ENCODE measurements around the gene LSG1.

Gene LSG1

GRCh38 chr3:194622621-194623340, 49.2 kb downstream of the LSG1 start:
- Histone ChIP-seq H3K4me3 (ENCODE audit: low read depth, low read length, poor library complexity, severe bottlenecking) (no peak overlapping the region), H3K27me3 (ENCODE audit: insufficient read depth, low read length) (no peaks in the 10 kb centered on the region), H2AFZ (ENCODE audit: low read length) (no peak overlapping the region), H3K36me3 (ENCODE audit: insufficient read depth, low read length) (peaks cover 15% of the 10 kb centered on the region), H4K20me1 (ENCODE audit: insufficient read depth, low read length) (no peaks in the 10 kb centered on the region), H3F3A (ENCODE audit: insufficient read depth, low read length) (no peaks in the 10 kb centered on the region), H3K79me2 (ENCODE audit: insufficient read depth, low read length) (no peaks in the 10 kb centered on the region), H3K9ac (ENCODE audit: low read length) (no peak overlapping the region), H3K27ac (ENCODE audit: low read depth, low read length, poor library complexity, severe bottlenecking) (no peak overlapping the region), H3K9me3 (ENCODE audit: low read length) (no peaks in the 10 kb centered on the region), H3K4me1 (ENCODE audit: insufficient read depth, low read length, severe bottlenecking) (peaks cover 10% of the 10 kb centered on the region), H3K4me2 (ENCODE audit: low read length) (no peak overlapping the region), H3K9me2 (ENCODE audit: low read depth, low read length) (no peaks in the 10 kb centered on the region)
- TF ChIP-seq EZH2 (IDR thresholded peaks at IDR 0.05; ENCODE audit: borderline replicate concordance, low read length) (no peak), CTCF (IDR thresholded peaks at IDR 0.05; ENCODE audit: low read length) (no peak)

GRCh38 chr3:194621947-194622346, 50.0 kb downstream of the LSG1 start:
- Histone ChIP-seq H2AFZ (ENCODE audit: low read length) (no peak overlapping the region), H3K4me2 (ENCODE audit: low read length) (no peak overlapping the region), H3K27ac (ENCODE audit: low read depth, low read length, poor library complexity, severe bottlenecking) (peak overlapping the region; percentile 64), H3F3A (ENCODE audit: insufficient read depth, low read length) (no peaks in the 10 kb centered on the region), H3K9me3 (ENCODE audit: low read length) (no peaks in the 10 kb centered on the region), H3K36me3 (ENCODE audit: insufficient read depth, low read length) (peaks cover 14% of the 10 kb centered on the region), H3K9ac (ENCODE audit: low read length) (no peak overlapping the region), H3K4me1 (ENCODE audit: insufficient read depth, low read length, severe bottlenecking) (peaks cover 10% of the 10 kb centered on the region), H3K9me2 (ENCODE audit: low read depth, low read length) (no peaks in the 10 kb centered on the region), H3K79me2 (ENCODE audit: insufficient read depth, low read length) (no peaks in the 10 kb centered on the region), H3K4me3 (ENCODE audit: low read depth, low read length, poor library complexity, severe bottlenecking) (no peak overlapping the region), H3K27me3 (ENCODE audit: insufficient read depth, low read length) (no peaks in the 10 kb centered on the region), H4K20me1 (ENCODE audit: insufficient read depth, low read length) (no peaks in the 10 kb centered on the region)
- TF ChIP-seq CTCF (IDR thresholded peaks at IDR 0.05; ENCODE audit: low read length) (no peak), EZH2 (IDR thresholded peaks at IDR 0.05; ENCODE audit: borderline replicate concordance, low read length) (no peak)

GRCh38 chr3:194620196-194620595, 51.8 kb downstream of the LSG1 start:
- peaks cover 10% of the 10 kb centered on the region for H3K4me1 ChIP-seq (ENCODE audit: insufficient read depth, low read length, severe bottlenecking)
- no peak overlapping the region for H3K4me3 ChIP-seq (ENCODE audit: low read depth, low read length, poor library complexity, severe bottlenecking)
- no peak overlapping the region for H2AFZ ChIP-seq (ENCODE audit: low read length)
- no peaks in the 10 kb centered on the region for H3K9me3 ChIP-seq (ENCODE audit: low read length)
- no peaks in the 10 kb centered on the region for H3K79me2 ChIP-seq (ENCODE audit: insufficient read depth, low read length)
- H3K4me2 ChIP-seq (ENCODE audit: low read length) = no peak overlapping the region
- no peaks in the 10 kb centered on the region for H4K20me1 ChIP-seq (ENCODE audit: insufficient read depth, low read length)
- no peak for TF ChIP-seq EZH2 (IDR thresholded peaks at IDR 0.05; ENCODE audit: borderline replicate concordance, low read length)
- TF ChIP-seq CTCF (IDR thresholded peaks at IDR 0.05; ENCODE audit: low read length) = no peak
- H3K27ac ChIP-seq (ENCODE audit: low read depth, low read length, poor library complexity, severe bottlenecking) = peak overlapping the region; percentile 10
- no peaks in the 10 kb centered on the region for H3K9me2 ChIP-seq (ENCODE audit: low read depth, low read length)
- no peak overlapping the region for H3K9ac ChIP-seq (ENCODE audit: low read length)
- H3F3A ChIP-seq (ENCODE audit: insufficient read depth, low read length) = no peaks in the 10 kb centered on the region
- peaks cover 5% of the 10 kb centered on the region; the same call in 1 of the 2 replicates for H3K36me3 ChIP-seq (ENCODE audit: insufficient read depth, low read length)
- H3K27me3 ChIP-seq (ENCODE audit: insufficient read depth, low read length) = no peaks in the 10 kb centered on the region

All from OCI-LY1 (cell line).